ENCODE results near the gene EIF4G1.

GRCh38 chr3:184284696-184285095, 29.7 kb upstream of the EIF4G1 start:
- TF ChIP-seq CTCF (IDR thresholded peaks at IDR 0.05) (peak in 6 of 7 experiments; percentile 26 to 69 (median 64)), POLR2A (IDR thresholded peaks at IDR 0.05) (no peak)
